Lower lobe of right lung (tissue), 2 donors: Measurements from ENCODE around the gene BMPR1B. TPM values are rescaled to one million over a fixed set of nuclear protein-coding genes. Genes with fewer than 3 reads are reported as not detected.

Source experiments
- ATAC-seq, 2 donors: fragments of 200-7000 bp; cut with Tn5 transposase; one replicate each; pipeline ENCODE4 v1.9.1; 2020 to 2022; ENCODE audit warnings: mild to moderate bottlenecking in 2 of 2, moderate library complexity in 2 of 2
- DNase-seq: peaks from one replicate; pipeline ENCODE4 v3.0.0-alpha.2; 2020
- H3K27ac ChIP-seq: fragments of 200-600 bp; one replicate; pipeline ENCODE4 v1.8.0; 2022
- H3K27me3 ChIP-seq: fragments of 200-600 bp; one replicate; pipeline ENCODE4 v1.8.0; 2022; ENCODE audit warnings: low read depth
- H3K36me3 ChIP-seq: fragments of 200-600 bp; one replicate; pipeline ENCODE4 v1.8.0; 2022; ENCODE audit warnings: mild to moderate bottlenecking
- H3K4me1 ChIP-seq: fragments of 200-600 bp; one replicate; pipeline ENCODE4 v1.8.0; 2022
- H3K4me3 ChIP-seq: fragments of 200-600 bp; one replicate; pipeline ENCODE4 v1.8.0; 2022; ENCODE audit warnings: mild to moderate bottlenecking
- H3K9me3 ChIP-seq: fragments of 200-600 bp; one replicate; pipeline ENCODE4 v1.8.0; 2022
- CTCF ChIP-seq: fragments of 200-600 bp; IDR thresholded peaks from one replicate; pipeline ENCODE4 v1.8.0; 2022; ENCODE audit warnings: antibody characterized with exemption, mild to moderate bottlenecking
- intact Hi-C: fragments of 100-400 bp; cut with DNase I; formaldehyde crosslinking; loops from one replicate; pipeline ENCODE4 v1.11.0; 2022
- total RNA-seq: library from RNA; stranded (reverse); fragmentation: NEBNext Ultra II Directional; extraction: Animal tissue kit (Norgen Biotek cat#: 25700); gene quantifications from one replicate; pipeline ENCODE4 v1.2.1, GENCODE V29; 2021
- donor health status: DM: no; HTN: yes; CAD: no; lungs with severe emphysema.

The BMPR1B gene
- total RNA-seq, 1 donor from 2014 or later, result 6.0 TPM

GRCh38 chr4:95091272-95091671 is 333.5 kb downstream of the BMPR1B start:
- DNase-seq (no peak), ATAC-seq (no peak)
- Histone ChIP-seq H3K4me1 (no peaks in the 10 kb centered on the region), H3K27ac (no peak overlapping the region), H3K9me3 (no peaks in the 10 kb centered on the region), H3K27me3 (no peaks in the 10 kb centered on the region), H3K4me3 (no peak overlapping the region), H3K36me3 (no peaks in the 10 kb centered on the region)
- intact Hi-C loops, result no loop called here
- no peak for TF ChIP-seq CTCF

DNA sequence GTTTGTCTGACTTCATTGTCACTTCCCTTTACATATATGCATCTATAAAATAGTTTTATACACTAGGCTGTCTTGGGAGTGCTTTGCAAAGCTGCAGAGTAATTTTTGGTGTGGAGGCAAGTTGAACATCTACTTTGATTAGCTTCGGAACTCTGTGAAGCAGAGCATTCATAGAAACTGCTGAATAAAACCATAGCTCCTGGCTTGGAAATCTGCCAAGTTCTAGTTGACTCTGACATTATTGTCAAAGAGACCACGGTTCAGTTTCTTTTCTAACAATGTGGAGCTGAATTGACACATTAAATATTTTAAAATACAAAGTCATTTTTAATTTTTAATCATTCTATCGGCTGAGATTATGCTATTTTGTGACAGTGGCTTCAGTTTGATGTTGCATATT is 335.0 kb downstream of the BMPR1B start:
- ATAC-seq (no peak), DNase-seq (no peak)
- Histone ChIP-seq H3K27me3 (no peaks in the 10 kb centered on the region), H3K9me3 (no peaks in the 10 kb centered on the region), H3K27ac (no peak overlapping the region), H3K4me3 (no peak overlapping the region), H3K4me1 (no peaks in the 10 kb centered on the region), H3K36me3 (no peaks in the 10 kb centered on the region)
- TF ChIP-seq CTCF, result no peak
- intact Hi-C loops, result no loop called here

- Histone ChIP-seq H3K27me3 (no peaks in the 10 kb centered on the region), H3K4me3 (no peak overlapping the region), H3K36me3 (no peaks in the 10 kb centered on the region), H3K27ac (no peak overlapping the region), H3K9me3 (no peaks in the 10 kb centered on the region), H3K4me1 (no peaks in the 10 kb centered on the region)
- ATAC-seq (no peak), DNase-seq (no peak)
- intact Hi-C loops, result no loop called here
- no peak for TF ChIP-seq CTCF
These were observed 335.7 kb downstream of the BMPR1B start for GRCh38 chr4:95093460-95093859.

- no peaks in the 10 kb centered on the region for H3K9me3 ChIP-seq
- no peak overlapping the region for H3K4me3 ChIP-seq
- H3K27me3 ChIP-seq, result no peaks in the 10 kb centered on the region
- no peaks in the 10 kb centered on the region for H3K36me3 ChIP-seq
- no peak overlapping the region for H3K27ac ChIP-seq
- ATAC-seq, result no peak
- intact Hi-C loops, result no loop called here
- H3K4me1 ChIP-seq, result no peaks in the 10 kb centered on the region
- TF ChIP-seq CTCF, result no peak
- DNase-seq, result no peak
These were observed 336.5 kb downstream of the BMPR1B start for GRCh38 chr4:95093936-95094929.

- intact Hi-C loops, result no loop called here
- Histone ChIP-seq H3K27me3 (no peaks in the 10 kb centered on the region), H3K36me3 (no peaks in the 10 kb centered on the region), H3K27ac (no peak overlapping the region), H3K9me3 (no peaks in the 10 kb centered on the region), H3K4me3 (no peak overlapping the region), H3K4me1 (no peaks in the 10 kb centered on the region)
- ATAC-seq (peak in 1 of 2 donors; percentile 62), DNase-seq (no peak)
- TF ChIP-seq CTCF, result peak; percentile 14
These were observed 337.7 kb downstream of the BMPR1B start for GRCh38 chr4:95095348-95095974.
